ENCODE data around the gene CRB1.

Gene CRB1

GRCh38 chr1:197366996-197367395 lies 98.9 kb downstream of the CRB1 start:
- no peak for TF ChIP-seq CTCF (conservative IDR thresholded peaks at IDR 0.05; ENCODE audit: low read depth, low read length)
- no peak overlapping the region for H3K4me3 ChIP-seq (ENCODE audit: low read depth, low read length)
- DNase-seq (ENCODE audit: low read depth) = no peak

DNA sequence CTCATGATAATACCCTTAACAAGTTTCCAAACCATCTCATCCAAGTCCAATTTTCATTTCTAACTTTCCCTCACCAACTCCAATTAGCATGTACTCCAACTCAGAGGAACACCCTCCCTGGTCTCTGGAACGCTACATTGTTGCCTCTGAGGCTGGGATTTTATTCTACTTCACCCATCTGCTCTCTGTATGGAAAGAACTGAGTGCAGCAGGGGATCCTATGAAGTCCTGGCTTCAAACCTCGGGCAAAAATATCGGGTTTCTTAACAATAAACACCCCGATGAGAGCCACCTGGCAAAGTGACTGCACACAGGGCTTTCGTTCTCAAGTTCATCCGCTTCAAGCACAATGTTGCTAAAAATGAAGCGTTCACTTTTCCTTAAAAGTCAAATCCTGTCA lies 99.6 kb downstream of the CRB1 start:
- no peak overlapping the region for H3K4me3 ChIP-seq (ENCODE audit: low read depth, low read length)
- no peak for TF ChIP-seq CTCF (conservative IDR thresholded peaks at IDR 0.05; ENCODE audit: low read depth, low read length)
- DNase-seq (ENCODE audit: low read depth) = no peak

DNA sequence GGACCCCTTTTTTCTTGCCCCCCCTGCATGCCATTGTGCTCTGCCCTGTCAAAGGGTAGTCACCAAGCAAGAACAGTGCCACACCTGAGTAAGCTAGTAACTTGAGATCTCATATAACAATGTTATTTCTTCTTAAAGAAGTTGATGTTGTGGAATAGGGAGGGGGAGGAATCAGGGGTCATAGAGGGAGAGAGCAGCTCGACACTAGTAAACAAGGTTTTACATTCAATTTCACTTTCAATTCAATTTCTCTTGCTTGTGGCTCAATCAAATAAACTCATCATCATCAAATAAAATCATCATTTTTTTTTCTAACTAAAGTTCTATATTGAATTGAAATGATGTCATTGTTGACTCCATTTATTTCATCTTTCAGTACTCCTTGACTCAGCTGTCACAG lies 106.4 kb downstream of the CRB1 start:
- no peak overlapping the region for H3K4me3 ChIP-seq (ENCODE audit: low read depth, low read length)
- TF ChIP-seq CTCF (conservative IDR thresholded peaks at IDR 0.05; ENCODE audit: low read depth, low read length) = no peak
- no peak for DNase-seq (ENCODE audit: low read depth)

DNA sequence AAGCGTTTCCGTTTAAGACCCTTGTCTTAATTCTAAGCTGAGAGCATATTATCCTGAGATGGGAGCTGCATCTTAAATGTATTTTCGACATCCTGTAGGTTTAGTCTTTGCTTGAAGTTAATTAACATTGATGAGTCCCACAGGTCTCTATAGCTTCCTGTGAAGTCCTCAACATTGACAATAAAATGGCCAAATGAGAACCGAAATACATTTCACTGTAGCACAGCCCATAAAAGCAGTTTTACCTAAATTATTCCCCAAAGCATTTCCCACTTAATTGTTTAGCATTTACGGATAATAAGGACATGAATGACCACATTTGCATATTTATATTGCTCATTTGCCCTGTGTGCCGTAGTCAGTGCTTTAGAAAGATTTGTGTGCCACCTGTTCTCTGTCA lies 116.4 kb downstream of the CRB1 start:
- no peak overlapping the region for H3K4me3 ChIP-seq (ENCODE audit: low read depth, low read length)
- DNase-seq (ENCODE audit: low read depth) = no peak
- no peak for TF ChIP-seq CTCF (conservative IDR thresholded peaks at IDR 0.05; ENCODE audit: low read depth, low read length)

GRCh38 chr1:197388801-197389200 lies 120.7 kb downstream of the CRB1 start:
- peak; percentile 16 for DNase-seq (ENCODE audit: low read depth)
- H3K4me3 ChIP-seq (ENCODE audit: low read depth, low read length) = no peak overlapping the region
- no peak for TF ChIP-seq CTCF (conservative IDR thresholded peaks at IDR 0.05; ENCODE audit: low read depth, low read length)

DNA sequence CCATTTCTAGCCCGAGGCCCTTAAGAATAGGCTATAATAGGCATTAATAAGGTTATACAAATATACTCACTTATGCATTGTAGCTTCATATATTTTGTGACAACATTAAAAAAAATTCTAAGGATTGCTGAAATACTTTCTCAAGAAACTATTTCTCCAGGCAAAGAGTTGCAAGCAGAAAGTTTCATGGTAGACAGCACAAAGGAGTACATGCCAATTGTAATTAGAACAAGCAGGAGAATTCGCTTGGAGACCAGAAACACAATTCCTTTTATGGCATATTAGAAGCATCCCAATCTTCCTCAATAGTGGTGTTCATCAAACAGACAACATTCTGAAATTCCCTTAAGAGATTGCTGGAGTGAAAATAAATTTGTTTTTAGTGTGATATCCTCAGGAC lies 122.8 kb downstream of the CRB1 start:
- no peak for DNase-seq (ENCODE audit: low read depth)
- no peak for TF ChIP-seq CTCF (conservative IDR thresholded peaks at IDR 0.05; ENCODE audit: low read depth, low read length)
- no peak overlapping the region for H3K4me3 ChIP-seq (ENCODE audit: low read depth, low read length)

DNA sequence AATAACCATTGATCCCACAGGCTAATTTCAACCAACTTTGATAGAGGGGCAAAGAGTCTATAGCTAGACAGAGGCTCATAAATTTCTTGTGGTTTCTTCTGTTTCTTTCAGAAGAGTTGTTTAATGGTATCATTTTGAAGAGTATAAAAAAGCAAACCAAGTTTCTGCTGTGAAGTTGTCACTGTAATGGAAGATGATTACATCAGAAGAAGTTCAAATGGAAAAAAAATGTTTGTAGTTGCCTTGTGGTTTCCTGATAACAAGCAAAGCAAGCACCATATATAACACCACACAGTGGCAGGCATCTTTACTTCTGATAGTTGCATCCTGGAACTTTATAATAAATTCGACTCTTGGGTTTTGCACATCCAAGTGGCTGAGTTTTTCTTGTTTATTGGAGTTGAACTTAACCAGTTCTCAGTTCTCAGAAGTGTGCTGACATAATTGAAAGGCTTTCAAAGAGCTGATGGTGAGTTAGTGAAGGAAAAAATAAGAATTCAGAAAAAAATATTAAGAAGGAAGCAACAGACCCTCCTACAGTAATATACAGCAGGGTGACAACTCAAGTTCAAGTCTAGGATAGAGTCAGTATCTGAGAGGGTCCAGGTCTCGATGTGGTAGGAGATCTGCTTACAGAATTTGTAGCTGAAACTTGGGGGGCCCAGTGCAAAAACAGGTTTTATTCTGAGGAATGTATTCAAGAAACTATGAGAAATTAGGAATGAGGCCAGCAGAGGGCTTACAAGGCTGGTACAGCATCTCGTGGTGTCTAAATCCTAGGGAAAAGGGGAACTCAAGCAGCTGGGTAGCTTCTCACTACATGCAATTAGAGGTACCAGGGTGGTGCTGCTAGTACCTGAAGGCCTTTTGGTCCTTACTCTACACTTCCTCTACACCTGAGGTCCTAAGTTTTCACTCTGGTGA lies 123.5 kb downstream of the CRB1 start:
- peak; percentile 11 for TF ChIP-seq CTCF (conservative IDR thresholded peaks at IDR 0.05; ENCODE audit: low read depth, low read length)
- DNase-seq (ENCODE audit: low read depth) = peak; percentile 24
- no peak overlapping the region for H3K4me3 ChIP-seq (ENCODE audit: low read depth, low read length)

All from choroid plexus epithelial cell (primary cell).